ENCODE results near the gene KCTD17. TPM values are rescaled to one million over a fixed set of nuclear protein-coding genes. Genes with fewer than 3 reads are reported as not detected.
A peak's percentile ranks its signal among the peaks of the same experiment; 100 is the strongest.

The KCTD17 gene
- total and polyA plus RNA-seq, 12 donors: 6.9 to 49.2 (median 16.4) TPM

GRCh38 chr22:37058917-37059701, 7.6 kb downstream of the KCTD17 start:
- DNase-seq (peak in 1 of 2 donors; percentile 7), ATAC-seq (no peak)
- Histone ChIP-seq H3K9me3 (no peaks in the 10 kb centered on the region), H3K36me3 (peaks cover 0 to 74% (median 11%) of the 10 kb centered on the region in 9 donors), H3K4me3 (no peak overlapping the region), H3K27me3 (no peaks in the 10 kb centered on the region), H3K27ac (no peak overlapping the region), H3K4me1 (peaks cover 0 to under 1% (median 0%) of the 10 kb centered on the region in 9 donors)
- WGBS, 2 donors: 93 to 96% methylated on average over 28 of the region's 28 CpGs
- intact Hi-C loops (cut with DNase I): no loop called here
- TF ChIP-seq CTCF (IDR thresholded peaks at IDR 0.05): no peak

DNA sequence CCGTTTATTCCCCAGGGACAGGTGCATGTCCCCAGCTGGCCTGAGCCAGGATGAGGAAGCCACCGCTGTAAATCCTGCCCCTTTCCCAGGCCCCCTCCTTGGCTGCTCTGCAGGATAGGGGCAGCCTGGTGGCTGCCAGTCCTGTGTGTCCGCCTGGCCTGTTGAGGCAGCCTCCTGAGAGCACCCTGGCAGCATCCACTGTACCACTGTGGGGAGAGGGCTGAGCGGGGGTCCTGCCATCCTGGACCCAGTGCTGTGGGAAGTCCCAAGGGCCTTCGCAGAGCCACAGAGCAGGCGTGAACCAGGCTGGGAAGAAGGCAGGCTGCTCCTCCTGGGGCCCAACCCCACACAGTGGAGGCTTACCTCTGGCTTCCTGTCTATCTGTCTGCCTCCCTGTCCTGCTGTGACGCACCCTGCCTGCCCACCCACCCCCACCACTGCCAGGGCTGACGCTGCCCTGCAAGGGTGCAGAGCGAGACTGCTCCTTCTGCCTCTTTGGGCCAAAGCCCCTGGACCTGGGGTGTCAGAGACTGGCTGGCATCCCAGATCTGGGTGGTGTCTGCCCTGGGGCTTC, 8.4 kb downstream of the KCTD17 start:
- DNase-seq (peak in 1 of 2 donors; percentile 3), ATAC-seq (no peak)
- TF ChIP-seq CTCF (IDR thresholded peaks at IDR 0.05): no peak
- Histone ChIP-seq H3K27ac (no peak overlapping the region), H3K9me3 (no peaks in the 10 kb centered on the region), H3K4me3 (no peak overlapping the region), H3K36me3 (peaks cover 0 to 69% (median 11%) of the 10 kb centered on the region in 9 donors), H3K4me1 (no peaks in the 10 kb centered on the region), H3K27me3 (peaks cover 0 to 5% (median 0%) of the 10 kb centered on the region in 7 donors)
- WGBS, 2 donors: 88 to 91% methylated on average over 9 of the region's 9 CpGs
- intact Hi-C loops (cut with DNase I): loop anchor here in 1 of 10 donors (10.0 kb wide), 1 partner anchor 405 kb away; no protein-coding TSS in a partner anchor

- Histone ChIP-seq H3K27ac (no peak overlapping the region), H3K36me3 (peaks cover 0 to 59% (median 11%) of the 10 kb centered on the region in 9 donors), H3K9me3 (no peaks in the 10 kb centered on the region), H3K4me1 (no peaks in the 10 kb centered on the region), H3K4me3 (no peak overlapping the region), H3K27me3 (peaks cover 0 to 11% (median 0%) of the 10 kb centered on the region in 7 donors)
- 91% methylated on average over 28 of the region's 28 CpGs for WGBS, 2 donors
- DNase-seq (peak in 1 of 2 donors; percentile 7), ATAC-seq (no peak)
- intact Hi-C loops (cut with DNase I): loop anchor here in 1 of 10 donors (10.0 kb wide), 1 partner anchor 404 kb away; no protein-coding TSS in a partner anchor
- no peak for TF ChIP-seq CTCF (IDR thresholded peaks at IDR 0.05)
These were observed 9.5 kb downstream of the KCTD17 start for GRCh38 chr22:37060801-37061610.
